Activated T-helper 2 cell treated with anti-CD3 and anti-CD28 coated beads, Interferon-gamma antibody, Interleukin-2, Interleukin-4, amounts not matched to agents 10 μg/mL and 5 μg/mL and 100 μg/mL, durations not matched to agents 14 hours and 24 hours and 36 hours (primary cell): Measurements from ENCODE around the gene CNTRL. TPM values are rescaled to one million over a fixed set of nuclear protein-coding genes. Genes with fewer than 3 reads are reported as not detected.
"Not testable (repeated sequence)": the region's sequence is repeated elsewhere in the genome, so short reads cannot be mapped to it uniquely, and the experiment has no call there.

Source experiments
- DNase-seq: peaks from one replicate; pipeline ENCODE4 v3.0.0; 2021; ENCODE audit warnings: low spot score
- H3K27ac Mint-ChIP-seq: one replicate; pipeline ENCODE4 v1.8.0; 2021; ENCODE audit warnings: mixed read lengths
- H3K27me3 Mint-ChIP-seq: one replicate; pipeline ENCODE4 v1.8.0; 2021; ENCODE audit warnings: low read depth, mixed read lengths
- H3K36me3 Mint-ChIP-seq: one replicate; pipeline ENCODE4 v1.8.0; 2021; ENCODE audit warnings: low read depth, mixed read lengths
- H3K4me1 Mint-ChIP-seq: one replicate; pipeline ENCODE4 v1.8.0; 2021; ENCODE audit warnings: low read depth, mixed read lengths
- H3K4me3 Mint-ChIP-seq: one replicate; pipeline ENCODE4 v1.8.0; 2021; ENCODE audit warnings: low read depth, mild to moderate bottlenecking, moderate library complexity, mixed read lengths
- H3K9me3 Mint-ChIP-seq: one replicate; pipeline ENCODE4 v1.8.0; 2021; ENCODE audit warnings: mixed read lengths
- intact Hi-C: fragments of 100-400 bp; cut with micrococcal nuclease; formaldehyde crosslinking; loops from one replicate; pipeline ENCODE4 v1.15.1; 2023
- total RNA-seq: library from RNA; stranded (reverse); gene quantifications from 2 replicates; pipeline ENCODE4 v1.2.3, GENCODE V29; 2022

Gene CNTRL
- total RNA-seq, 1 donor from 2014 or later: 68.4 TPM

DNA sequence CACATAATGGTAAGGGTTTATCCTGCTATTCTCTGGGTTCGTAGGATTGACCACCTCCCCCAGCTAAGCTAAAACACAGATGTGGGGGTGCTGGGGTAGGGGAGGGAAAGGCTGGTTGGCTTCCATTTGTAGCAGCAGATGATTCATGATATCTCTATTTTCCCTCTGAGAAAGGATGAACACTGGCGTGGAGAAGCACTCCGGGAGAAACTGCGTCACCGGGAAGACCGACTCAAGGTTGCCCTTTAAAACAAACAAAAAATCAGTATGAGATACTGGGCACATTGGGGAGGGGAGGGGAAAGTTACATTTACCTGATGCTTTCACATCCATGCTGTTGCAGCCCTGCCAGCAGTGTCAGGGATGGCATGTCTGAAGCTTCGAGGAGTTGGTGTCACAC lies 98.7 kb downstream of the CNTRL start:
- no peak for DNase-seq
- Mint-ChIP-seq H3K9me3 (no peaks in the 10 kb centered on the region), H3K4me3 (no peak overlapping the region), H3K27ac (no peak overlapping the region), H3K4me1 (peaks cover 7% of the 10 kb centered on the region), H3K27me3 (no peaks in the 10 kb centered on the region), H3K36me3 (peaks cover 92% of the 10 kb centered on the region)
- intact Hi-C loops: no loop called here

DNA sequence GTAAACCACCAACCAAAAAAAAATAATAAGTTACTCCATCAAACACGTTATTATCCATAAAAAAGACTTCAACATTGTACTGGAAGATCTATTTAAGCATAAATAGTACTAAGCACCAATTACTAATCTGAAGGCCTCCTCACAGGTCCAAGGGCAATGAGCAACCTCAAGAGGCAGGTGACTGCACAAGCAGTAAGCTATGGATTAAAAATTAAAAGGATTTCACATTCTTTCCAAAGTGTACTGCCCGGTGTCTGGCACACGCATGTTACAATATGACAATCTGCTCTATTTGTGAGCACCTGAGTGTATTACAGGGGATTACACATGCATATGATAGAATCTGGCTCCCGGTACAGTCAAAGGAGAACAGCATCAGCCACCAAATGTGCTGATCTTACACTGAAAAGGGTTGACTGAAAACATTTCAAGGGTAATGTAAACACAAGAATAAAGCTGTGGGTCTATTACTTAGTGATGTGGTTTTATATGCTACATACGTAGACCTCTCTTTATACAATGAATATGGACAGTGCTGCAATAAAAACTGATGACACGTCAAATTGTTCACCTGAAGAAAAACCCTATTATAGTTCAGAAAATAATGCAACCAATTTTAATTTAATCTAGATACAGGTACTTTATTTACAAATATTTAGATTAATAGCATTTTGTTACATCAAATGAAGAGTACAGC lies 104.1 kb downstream of the CNTRL start:
- Mint-ChIP-seq H3K4me3 (no peak overlapping the region), H3K9me3 (no peaks in the 10 kb centered on the region), H3K4me1 (peaks cover 9% of the 10 kb centered on the region), H3K36me3 (peaks cover 83% of the 10 kb centered on the region), H3K27me3 (no peaks in the 10 kb centered on the region), H3K27ac (no peak overlapping the region)
- intact Hi-C loops: no loop called here
- DNase-seq: no peak

DNA sequence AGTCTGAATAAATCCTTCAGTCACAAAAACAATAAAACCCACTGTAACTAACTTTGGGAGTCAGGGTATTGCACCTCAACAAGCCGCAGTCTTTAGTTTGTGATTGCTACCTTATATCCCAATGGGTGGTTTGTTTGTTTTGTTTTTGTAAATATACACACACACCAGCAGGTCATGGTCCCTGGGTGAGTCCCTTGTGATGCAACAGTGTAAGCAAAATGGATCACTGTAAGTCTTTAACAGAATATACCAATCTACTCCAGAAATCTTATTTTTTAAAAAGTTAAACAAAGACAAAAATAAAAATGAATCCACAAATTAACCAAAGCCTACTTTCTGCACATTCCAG lies 104.6 kb downstream of the CNTRL start:
- peaks cover 84% of the 10 kb centered on the region for H3K36me3 Mint-ChIP-seq

DNA sequence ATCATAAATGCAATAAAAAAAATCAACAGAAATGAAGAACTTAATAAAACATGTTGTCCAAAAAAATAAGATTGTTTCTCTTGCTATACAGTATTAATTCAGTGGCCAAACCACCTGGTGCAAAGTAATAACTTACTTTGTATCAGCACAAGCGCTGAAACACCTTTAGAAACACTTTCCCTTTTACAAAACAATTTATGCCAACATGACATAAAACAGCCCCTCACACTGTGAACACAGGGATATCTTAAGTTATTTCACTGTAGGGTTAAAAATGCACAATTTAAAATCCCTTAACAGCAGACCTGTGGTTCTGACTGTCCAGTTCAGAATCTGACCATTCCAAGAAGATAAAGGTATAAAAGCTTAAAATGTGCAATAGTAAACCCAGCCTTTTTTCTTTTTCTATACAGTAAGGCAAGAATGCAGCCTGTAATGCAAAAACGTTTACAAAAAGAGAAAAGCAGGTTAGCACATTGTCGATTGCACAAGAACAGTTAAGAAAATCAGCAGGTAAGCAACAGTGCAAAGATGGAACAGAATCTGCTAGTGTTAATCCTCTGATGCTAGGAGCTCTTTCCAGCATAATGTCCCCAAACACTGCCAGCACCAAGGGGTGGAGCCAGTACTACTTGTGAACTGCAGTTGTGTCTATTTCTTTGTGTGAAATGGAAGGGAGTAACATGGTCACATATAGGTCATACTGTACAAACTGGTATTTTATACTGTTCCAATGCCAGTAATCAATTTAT lies 105.4 kb downstream of the CNTRL start:
- H3K4me3 Mint-ChIP-seq: no peak overlapping the region
- intact Hi-C loops: loop anchor here (10.0 kb wide), 1 partner anchor 45 kb away; no protein-coding TSS in a partner anchor
- DNase-seq: no peak
- peaks cover 16% of the 10 kb centered on the region for H3K4me1 Mint-ChIP-seq
- no peak overlapping the region for H3K27ac Mint-ChIP-seq
- H3K9me3 Mint-ChIP-seq: no peaks in the 10 kb centered on the region
- peaks cover 84% of the 10 kb centered on the region for H3K36me3 Mint-ChIP-seq
- no peaks in the 10 kb centered on the region for H3K27me3 Mint-ChIP-seq

More for the DNA sequence above, 104.6 kb downstream of the CNTRL start:
- DNase-seq, intact Hi-C loops, H3K27me3 Mint-ChIP-seq, H3K27ac Mint-ChIP-seq, H3K9me3 Mint-ChIP-seq, H3K4me3 Mint-ChIP-seq: not testable (repeated sequence)
- peaks cover 10% of the 10 kb centered on the region for H3K4me1 Mint-ChIP-seq

DNA sequence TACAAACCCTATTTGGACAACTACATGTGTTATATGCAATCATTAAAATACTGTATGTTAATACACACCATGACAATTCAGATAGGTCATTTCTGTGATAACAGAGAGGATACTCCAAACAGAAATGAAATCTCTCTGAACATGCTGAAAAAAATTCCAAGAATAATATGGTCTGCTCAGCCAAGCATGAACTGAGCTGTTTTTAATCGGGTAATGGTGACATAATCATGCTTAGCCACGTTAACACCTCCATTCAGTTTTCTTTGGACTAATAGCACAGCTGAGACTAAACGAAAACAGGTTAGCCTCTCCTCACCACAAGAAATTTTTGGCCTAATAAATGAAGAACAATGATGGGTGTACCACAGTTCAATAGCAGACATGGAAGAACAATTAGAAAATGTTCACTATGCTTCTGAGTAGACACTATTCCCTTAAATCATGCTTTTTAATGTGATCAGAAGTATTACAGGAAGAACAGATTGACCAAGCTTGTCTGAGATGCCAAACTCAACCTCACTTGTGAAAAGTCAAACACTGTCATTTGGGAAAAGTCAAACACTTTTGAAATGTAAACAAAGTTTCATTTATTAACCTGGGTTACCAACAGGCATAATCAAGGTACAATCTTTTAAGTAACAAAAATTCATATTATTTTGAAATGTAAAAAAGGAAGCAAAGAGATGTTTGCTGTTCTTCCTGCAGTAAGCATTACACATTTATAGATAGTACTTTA lies 107.5 kb downstream of the CNTRL start:
- no peaks in the 10 kb centered on the region for H3K27me3 Mint-ChIP-seq
- H3K4me3 Mint-ChIP-seq: no peak overlapping the region
- H3K4me1 Mint-ChIP-seq: peaks cover 34% of the 10 kb centered on the region
- no peaks in the 10 kb centered on the region for H3K9me3 Mint-ChIP-seq
- DNase-seq: no peak
- intact Hi-C loops: loop anchor here (10.0 kb wide), 1 partner anchor 47 kb away; no protein-coding TSS in a partner anchor
- peaks cover 81% of the 10 kb centered on the region for H3K36me3 Mint-ChIP-seq
- H3K27ac Mint-ChIP-seq: no peak overlapping the region

DNA sequence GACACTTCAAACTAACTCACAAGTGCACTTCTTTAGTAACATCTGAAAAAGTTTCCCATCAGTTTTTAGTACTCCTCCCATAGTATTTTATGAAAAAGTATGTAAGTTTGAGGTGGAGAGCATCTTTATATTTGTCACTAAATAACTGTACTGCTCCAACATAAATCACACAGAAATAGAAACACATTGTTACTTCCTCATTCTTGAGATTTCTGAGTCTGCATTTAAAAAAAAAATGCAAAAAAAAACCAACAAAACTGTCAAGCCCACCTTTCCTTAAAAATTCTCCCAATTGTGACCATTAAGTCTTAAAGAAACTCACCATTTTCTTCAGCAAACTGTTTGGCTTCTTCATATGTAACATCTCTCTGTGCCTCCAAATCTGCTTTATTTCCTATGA lies 108.2 kb downstream of the CNTRL start:
- H3K36me3 Mint-ChIP-seq: peaks cover 80% of the 10 kb centered on the region
- no peak overlapping the region for H3K4me3 Mint-ChIP-seq
- no peaks in the 10 kb centered on the region for H3K9me3 Mint-ChIP-seq
- DNase-seq: no peak
- intact Hi-C loops: loop anchor here (10.0 kb wide), 1 partner anchor 48 kb away; no protein-coding TSS in a partner anchor
- peaks cover 40% of the 10 kb centered on the region for H3K4me1 Mint-ChIP-seq
- H3K27me3 Mint-ChIP-seq: no peaks in the 10 kb centered on the region
- peak overlapping the region; percentile 35 for H3K27ac Mint-ChIP-seq

DNA sequence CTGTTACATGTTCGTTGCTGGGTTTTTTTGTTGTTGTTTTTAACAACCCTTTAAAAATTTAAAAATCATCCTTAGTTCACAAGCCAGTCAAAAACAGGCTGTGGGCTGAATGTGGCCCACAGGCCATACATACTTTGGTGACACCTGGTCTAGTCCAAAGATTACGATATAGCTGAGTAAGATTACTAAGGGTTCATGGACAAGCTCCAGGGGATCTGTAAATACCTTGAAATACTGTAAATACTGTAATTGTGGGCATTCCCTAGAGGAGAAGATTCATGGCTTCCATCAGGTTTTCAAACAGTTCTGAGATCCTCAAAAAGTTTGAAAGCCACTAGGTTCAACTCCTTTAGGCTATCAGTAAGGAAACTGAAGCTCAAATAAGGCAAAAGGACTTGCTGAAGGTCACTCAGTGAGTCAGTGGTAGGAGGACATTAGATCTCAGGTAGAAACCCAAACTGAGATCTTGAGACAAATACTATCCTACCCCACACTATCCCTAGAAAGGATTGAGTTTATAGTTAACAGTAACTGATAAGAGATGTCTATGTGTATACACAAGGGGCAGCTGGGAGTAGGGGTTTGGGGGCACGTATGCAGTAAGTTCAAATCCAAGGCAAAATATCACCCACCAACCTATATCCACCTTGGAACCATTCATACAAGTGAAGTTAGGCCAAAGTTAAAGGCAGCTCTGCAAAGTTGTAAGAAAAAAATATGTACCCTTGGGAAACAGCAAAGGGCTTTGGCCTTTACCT lies 109.1 kb downstream of the CNTRL start:
- peaks cover 44% of the 10 kb centered on the region for H3K4me1 Mint-ChIP-seq
- intact Hi-C loops: loop anchor here (10.0 kb wide), 1 partner anchor 49 kb away; no protein-coding TSS in a partner anchor
- peaks cover 76% of the 10 kb centered on the region for H3K36me3 Mint-ChIP-seq

DNA sequence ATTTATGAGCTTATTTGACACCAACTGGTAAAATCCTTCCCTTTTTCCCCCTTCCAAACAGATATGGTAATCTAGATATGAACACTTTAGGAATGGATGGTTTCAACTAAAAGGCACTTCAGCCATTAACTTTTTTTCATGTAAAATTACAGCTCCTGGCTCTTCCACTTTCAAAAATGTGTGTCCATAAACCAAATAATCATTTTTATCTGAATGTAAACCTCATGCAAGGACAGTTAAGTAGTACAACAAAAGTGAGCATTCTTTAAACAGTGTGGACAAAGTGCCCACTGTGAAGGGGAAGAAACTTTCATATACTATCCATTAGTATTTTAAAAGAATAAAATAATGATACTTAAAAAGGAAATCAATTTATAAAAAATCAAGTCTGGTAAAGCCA lies 109.7 kb downstream of the CNTRL start:
- Mint-ChIP-seq H3K27me3 (no peaks in the 10 kb centered on the region), H3K4me1 (peaks cover 46% of the 10 kb centered on the region), H3K9me3 (no peaks in the 10 kb centered on the region), H3K27ac (no peak overlapping the region), H3K36me3 (peaks cover 75% of the 10 kb centered on the region), H3K4me3 (no peak overlapping the region)
- intact Hi-C loops: loop anchor here (10.0 kb wide), 1 partner anchor 50 kb away; no protein-coding TSS in a partner anchor
- DNase-seq: no peak

More for the DNA sequence above, 109.1 kb downstream of the CNTRL start:
- Mint-ChIP-seq H3K27ac (peak overlapping the region; percentile 2), H3K4me3 (no peak overlapping the region), H3K27me3 (no peaks in the 10 kb centered on the region), H3K9me3 (no peaks in the 10 kb centered on the region)
- no peak for DNase-seq

DNA sequence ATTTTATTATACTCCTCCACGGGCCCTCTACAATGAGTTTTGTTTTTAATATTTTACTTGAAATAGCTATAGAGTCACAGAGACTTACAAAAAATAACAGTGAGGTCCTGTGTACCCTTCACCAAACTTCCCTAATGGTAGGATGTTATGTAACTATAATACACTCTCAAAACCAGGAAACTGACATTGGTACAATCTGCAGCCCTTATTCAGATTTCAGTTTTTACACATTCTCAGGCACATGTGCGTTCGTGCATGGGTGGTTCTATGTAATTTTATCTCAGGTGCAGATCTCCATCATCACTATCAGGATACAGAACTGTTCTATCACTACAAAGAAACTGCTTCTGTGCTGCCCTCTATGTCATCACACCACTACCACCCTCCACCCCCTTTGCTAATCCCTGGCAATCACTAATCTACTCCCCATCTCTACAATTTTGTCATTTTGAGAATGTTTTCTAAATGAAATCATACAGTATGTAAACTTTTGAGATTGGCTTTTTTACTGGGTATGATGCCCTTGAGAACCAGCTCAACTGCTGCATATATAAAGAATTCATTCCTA lies 110.5 kb downstream of the CNTRL start:
- H3K4me1 Mint-ChIP-seq: peaks cover 51% of the 10 kb centered on the region
- H3K27me3 Mint-ChIP-seq: no peaks in the 10 kb centered on the region
- H3K9me3 Mint-ChIP-seq: no peaks in the 10 kb centered on the region
- H3K36me3 Mint-ChIP-seq: peaks cover 69% of the 10 kb centered on the region
- no peak for DNase-seq
- intact Hi-C loops: loop anchor here (10.0 kb wide), 1 partner anchor 50 kb away; no protein-coding TSS in a partner anchor
- H3K27ac Mint-ChIP-seq: peak overlapping the region; percentile 72
- H3K4me3 Mint-ChIP-seq: no peak overlapping the region

DNA sequence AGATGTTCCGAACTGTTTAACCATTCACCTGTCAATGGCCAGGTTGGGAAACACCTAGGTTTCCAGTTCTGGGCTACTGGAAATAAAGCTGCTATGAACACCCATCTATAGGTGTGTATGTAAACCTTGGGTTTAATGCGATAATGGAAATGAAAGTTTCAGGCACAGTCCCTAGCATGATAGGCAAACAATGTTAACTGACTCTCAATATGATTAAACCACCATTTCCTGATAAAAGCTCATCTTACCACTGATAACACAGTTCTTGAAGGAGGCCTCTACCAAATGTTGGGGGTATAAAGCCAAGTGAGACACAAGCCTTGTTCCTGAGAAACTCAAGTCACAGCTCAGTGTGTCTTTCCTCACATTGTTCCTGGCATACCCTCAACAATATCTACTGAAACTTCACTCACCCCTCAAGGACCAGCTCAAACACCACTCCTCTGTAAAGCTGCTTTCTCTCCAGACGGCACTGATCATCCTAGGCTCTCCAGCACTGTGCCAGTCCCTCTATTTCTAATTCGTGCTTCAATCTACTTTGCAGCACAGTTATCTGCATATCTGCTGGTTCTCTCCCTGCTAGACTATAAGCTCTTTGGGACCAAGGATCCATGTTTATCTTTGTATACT lies 111.1 kb downstream of the CNTRL start:
- Mint-ChIP-seq H3K9me3 (no peaks in the 10 kb centered on the region), H3K27ac (peak overlapping the region; percentile 72), H3K4me1 (peaks cover 54% of the 10 kb centered on the region), H3K27me3 (no peaks in the 10 kb centered on the region), H3K4me3 (no peak overlapping the region), H3K36me3 (peaks cover 70% of the 10 kb centered on the region)
- no peak for DNase-seq
- intact Hi-C loops: loop anchor here (2.0 to 10.0 kb wide), 2 partner anchors 15 to 51 kb away; partner anchors contain the start of gene RAB14

DNA sequence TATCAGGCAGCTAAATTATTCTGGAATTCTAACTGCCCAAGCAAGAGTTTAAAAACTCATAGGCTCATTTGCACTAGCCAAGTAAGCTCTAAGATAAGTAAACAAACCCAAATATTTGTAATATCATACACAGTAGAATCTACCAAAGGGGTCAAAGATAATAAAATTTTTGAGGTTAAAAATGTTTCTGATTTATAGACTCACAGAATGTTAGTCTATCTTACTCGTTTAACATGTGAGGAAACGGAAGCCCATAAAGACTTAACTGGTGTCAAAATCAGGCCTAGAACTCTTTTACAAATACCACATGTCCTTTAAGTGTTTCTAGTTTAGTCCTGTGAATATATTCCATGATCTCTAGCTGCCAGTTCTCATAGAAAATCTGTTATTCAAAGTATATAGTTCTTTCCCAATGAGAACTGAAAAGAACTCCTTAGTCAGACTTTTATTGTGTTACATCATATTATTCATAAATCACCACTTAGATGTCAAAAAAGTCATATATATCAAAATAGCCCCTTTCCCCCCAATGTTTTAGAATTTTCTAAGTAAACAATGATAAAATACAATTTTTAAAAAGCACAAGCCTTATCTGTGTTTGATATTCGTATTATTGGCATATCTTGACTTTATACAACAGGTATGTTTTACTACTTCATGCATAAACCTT lies 113.0 kb downstream of the CNTRL start:
- Mint-ChIP-seq H3K36me3 (peaks cover 59% of the 10 kb centered on the region), H3K9me3 (no peaks in the 10 kb centered on the region), H3K4me1 (peaks cover 58% of the 10 kb centered on the region), H3K4me3 (no peak overlapping the region), H3K27ac (no peak overlapping the region), H3K27me3 (no peaks in the 10 kb centered on the region)
- DNase-seq: no peak
- intact Hi-C loops: loop anchor here (2.0 to 10.0 kb wide), 2 partner anchors 13 to 53 kb away; partner anchors contain the start of gene RAB14
